PC-9 (cell line): Measurements from ENCODE around the gene FLYWCH2. TPM values are rescaled to one million over a fixed set of nuclear protein-coding genes. Genes with fewer than 3 reads are reported as not detected.

Experiments used
- BruUV-seq: library from RNA; stranded (reverse); fragments of 400-500 nt; replicated peaks from 2 replicates; lab custom pipeline; 2021; lab: Mats Ljungman, UMichigan
- CTCF ChIA-PET: fragments of 300-600 bp; sonication (Branson Sonifier 250); formaldehyde crosslinking; loops from one replicate; lab custom pipeline; 2022; ENCODE audit warnings: antibody characterized with exemption; lab: Charles Lee
- POLR2A ChIA-PET: fragments of 300-600 bp; sonication (Branson Sonifier 250); formaldehyde crosslinking; loops from one replicate; lab custom pipeline; 2022; ENCODE audit warnings: antibody characterized with exemption; ENCODE audit not compliant: unreplicated experiment; lab: Charles Lee
- DNase-seq, 2 experiments: peaks; one replicate each; pipeline versions ENCODE4 v3.0.0 to v3.0.0-alpha.2; 2015 to 2022; ENCODE audit warnings: mixed read lengths in 1 of 2
- H2AFZ ChIP-seq: fragments of 200-600 bp; sonication (generic); 2 replicates; pipeline ENCODE4 v1.8.1; 2017; ENCODE audit warnings: antibody characterized with exemption
- H3F3A ChIP-seq: fragments of 200-600 bp; sonication (generic); 2 replicates; pipeline ENCODE4 v1.8.1; 2017; ENCODE audit warnings: antibody characterized with exemption, mild to moderate bottlenecking, low read depth; ENCODE audit not compliant: insufficient read depth
- H3K27ac ChIP-seq: fragments of 200-600 bp; sonication (generic); 2 replicates; pipeline ENCODE4 v1.6.1; 2016; ENCODE audit warnings: mixed run types
- H3K27me3 ChIP-seq: fragments of 200-600 bp; sonication (generic); 2 replicates; pipeline ENCODE4 v1.6.1; 2016; ENCODE audit warnings: low read depth, mixed run types; ENCODE audit not compliant: insufficient read depth
- H3K36me3 ChIP-seq: fragments of 200-600 bp; sonication (generic); 2 replicates; pipeline ENCODE4 v1.6.1; 2016; ENCODE audit warnings: low read depth, mixed run types
- H3K4me1 ChIP-seq: fragments of 200-600 bp; sonication (generic); replicated peaks from 2 replicates; pipeline ENCODE4 v1.6.1; 2016; ENCODE audit warnings: mixed run types; ENCODE audit not compliant: insufficient read depth
- H3K4me2 ChIP-seq: fragments of 200-600 bp; sonication (generic); 2 replicates; pipeline ENCODE4 v1.6.1; 2017; ENCODE audit warnings: mixed run types
- H3K4me3 ChIP-seq: fragments of 200-600 bp; sonication (generic); 2 replicates; pipeline ENCODE4 v1.6.1; 2016; ENCODE audit warnings: mixed run types
- H3K79me2 ChIP-seq: fragments of 200-600 bp; sonication (generic); 2 replicates; pipeline ENCODE4 v1.6.1; 2017; ENCODE audit warnings: low read depth, mixed run types
- H3K9me2 ChIP-seq: fragments of 200-600 bp; sonication (generic); 2 replicates; pipeline ENCODE4 v1.8.1; 2017; ENCODE audit warnings: mild to moderate bottlenecking; ENCODE audit not compliant: insufficient read depth
- H3K9me3 ChIP-seq: fragments of 200-600 bp; sonication (generic); 2 replicates; pipeline ENCODE4 v1.8.1; 2016; ENCODE audit warnings: low read depth; ENCODE audit not compliant: insufficient read depth
- H4K20me1 ChIP-seq: fragments of 200-600 bp; sonication (generic); 2 replicates; pipeline ENCODE4 v1.8.1; 2017; ENCODE audit not compliant: insufficient read depth
- CTCF ChIP-seq: fragments of 200-600 bp; sonication (generic); conservative IDR thresholded peaks from 2 replicates; pipeline ENCODE4 v1.6.1; 2017; ENCODE audit warnings: mixed run types, antibody characterized with exemption, mild to moderate bottlenecking, moderate library complexity
- EZH2 ChIP-seq: fragments of 200-600 bp; sonication (generic); IDR thresholded peaks from 2 replicates; pipeline ENCODE4 v1.8.0; 2017; ENCODE audit warnings: antibody characterized with exemption, low read depth
- intact Hi-C: fragments of 100-400 bp; cut with micrococcal nuclease; formaldehyde crosslinking; loops from one replicate; pipeline ENCODE4 v1.10.0; 2022; ENCODE audit not compliant: unreplicated experiment
- total RNA-seq: library from RNA; stranded (reverse); gene quantifications from 2 replicates; pipeline ENCODE4 v1.2.3, GENCODE V29; 2021

FLYWCH2 gene
- total RNA-seq, 1 experiment from 2014 or later: 41.5 TPM

DNA sequence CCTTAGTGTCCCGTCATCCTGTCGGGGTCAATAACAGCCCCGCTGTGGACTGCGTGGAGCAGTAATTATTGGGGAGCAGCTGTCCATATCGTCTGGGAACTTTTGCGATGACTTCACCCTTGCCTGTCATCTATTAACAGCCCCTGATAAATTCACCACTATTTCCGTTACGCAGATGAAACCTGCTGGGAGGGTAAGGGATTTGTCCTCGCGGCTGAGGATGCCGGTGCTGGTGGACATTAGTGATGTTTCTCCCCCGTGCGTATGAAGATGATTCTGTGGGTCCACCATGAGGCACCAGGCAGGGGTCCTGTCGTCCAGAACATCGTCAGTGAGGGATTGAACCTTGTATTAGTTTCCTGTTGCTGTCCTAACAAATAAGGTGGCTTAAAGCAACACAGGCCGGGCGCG, 1.0 kb downstream of the FLYWCH2 start:
- no peak for TF ChIP-seq EZH2
- no peak for TF ChIP-seq CTCF
- no peaks in the 10 kb centered on the region for H3K9me2 ChIP-seq
- H3F3A ChIP-seq: peaks cover 19% of the 10 kb centered on the region
- DNase-seq: no peak
- BruUV-seq: no TSS peak
- CTCF ChIA-PET: no interaction called here
- no peaks in the 10 kb centered on the region for H3K27me3 ChIP-seq
- H3K4me3 ChIP-seq: peak overlapping the region; percentile 95; the same call in 1 of the 2 replicates
- H3K36me3 ChIP-seq: no peaks in the 10 kb centered on the region
- peak overlapping the region; percentile 98 for H3K4me2 ChIP-seq
- POLR2A ChIA-PET: interaction anchor here (0.5 to 0.6 kb wide), 2 partner anchors 164 to 202 kb away, joined by 8 to 13 read pairs; partner anchors contain the start of gene KCTD5
- peaks cover 5% of the 10 kb centered on the region; the same call in 1 of the 2 replicates for H3K4me1 ChIP-seq
- no peaks in the 10 kb centered on the region for H4K20me1 ChIP-seq
- H3K79me2 ChIP-seq: peaks cover 13% of the 10 kb centered on the region
- intact Hi-C loops: loop anchor here (10.0 kb wide), 1 partner anchor 81 kb away; the partner anchor contains the start of genes KREMEN2 and PAQR4
- no peaks in the 10 kb centered on the region for H3K9me3 ChIP-seq
- H2AFZ ChIP-seq: peak overlapping the region; percentile 95; the same call in 1 of the 2 replicates
- H3K27ac ChIP-seq: no peak overlapping the region

GRCh38 chr16:2894231-2894630, 11.2 kb downstream of the FLYWCH2 start:
- Histone ChIP-seq H3K36me3 (no peaks in the 10 kb centered on the region), H3K27me3 (no peaks in the 10 kb centered on the region), H3K4me1 (no peaks in the 10 kb centered on the region), H3K4me2 (no peak overlapping the region), H3K27ac (no peak overlapping the region), H4K20me1 (no peaks in the 10 kb centered on the region), H3K9me2 (no peaks in the 10 kb centered on the region), H3K4me3 (no peak overlapping the region), H3F3A (0 out of 2 replicates have a peak, but pooled peaks cover 3% of the 10 kb centered on the region), H3K9me3 (no peaks in the 10 kb centered on the region), H2AFZ (no peak overlapping the region), H3K79me2 (no peaks in the 10 kb centered on the region)
- TF ChIP-seq CTCF (no peak), EZH2 (no peak)
- ChIA-PET CTCF (interaction anchor here (0.6 kb wide), 1 partner anchor 140 kb away, joined by 3 read pairs; no protein-coding TSS in a partner anchor), POLR2A (no interaction called here)
- BruUV-seq: no TSS peak
- intact Hi-C loops: no loop called here
- DNase-seq: no peak

DNA sequence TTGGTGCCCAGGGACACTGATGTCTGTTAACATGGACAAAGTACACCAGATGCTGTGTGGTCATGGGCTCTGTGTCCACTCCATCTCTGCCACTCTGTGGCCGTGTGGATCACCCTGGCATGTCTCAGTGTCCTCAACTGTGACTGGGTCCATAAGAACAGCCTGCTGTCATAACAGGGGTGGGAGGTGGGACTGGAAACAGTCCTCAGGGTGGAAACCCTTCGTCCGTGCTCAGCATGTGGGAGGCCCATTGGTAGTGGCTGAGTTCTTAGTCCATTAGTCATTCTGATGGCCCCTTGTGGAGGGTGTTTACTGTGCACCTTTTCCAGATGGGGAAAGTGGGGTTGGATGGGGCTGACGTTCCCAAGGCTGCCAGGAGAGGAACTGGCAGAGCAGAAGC, 12.8 kb downstream of the FLYWCH2 start:
- no peaks in the 10 kb centered on the region for H3K9me2 ChIP-seq
- no peak overlapping the region for H2AFZ ChIP-seq
- H3K27me3 ChIP-seq: no peaks in the 10 kb centered on the region
- no peaks in the 10 kb centered on the region for H3K79me2 ChIP-seq
- DNase-seq: no peak
- POLR2A ChIA-PET: no interaction called here
- no peaks in the 10 kb centered on the region for H3K4me1 ChIP-seq
- no peak overlapping the region for H3K4me2 ChIP-seq
- intact Hi-C loops: no loop called here
- BruUV-seq: no TSS peak
- H4K20me1 ChIP-seq: no peaks in the 10 kb centered on the region
- no peak overlapping the region for H3K4me3 ChIP-seq
- 0 out of 2 replicates have a peak, but pooled peaks cover 3% of the 10 kb centered on the region for H3F3A ChIP-seq
- TF ChIP-seq EZH2 (no peak), CTCF (no peak)
- CTCF ChIA-PET: no interaction called here
- H3K27ac ChIP-seq: no peak overlapping the region
- no peaks in the 10 kb centered on the region for H3K9me3 ChIP-seq
- no peaks in the 10 kb centered on the region for H3K36me3 ChIP-seq
